Measurements from ENCODE around the gene CASQ2.

The CASQ2 gene

DNA sequence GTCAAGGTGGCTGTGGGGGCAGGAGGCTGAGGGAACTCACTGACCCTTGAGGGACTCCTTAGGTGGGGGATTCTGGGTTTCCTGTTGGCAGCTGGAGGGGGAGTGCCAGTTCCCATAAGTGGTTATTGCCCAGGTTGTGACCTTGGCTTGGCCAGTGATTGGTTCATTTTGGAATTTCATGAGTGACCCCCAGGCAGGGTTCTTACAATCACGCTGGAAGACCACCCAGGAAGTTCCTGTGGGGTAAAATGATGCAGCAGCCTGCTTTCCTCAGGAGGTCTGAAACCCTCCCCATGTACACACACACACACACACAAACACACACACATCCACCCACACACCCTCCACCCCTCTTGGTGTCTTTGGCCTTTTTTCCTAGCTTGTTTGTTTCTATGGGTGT, 109.9 kb downstream of the CASQ2 start:
- no peak for DNase-seq

DNA sequence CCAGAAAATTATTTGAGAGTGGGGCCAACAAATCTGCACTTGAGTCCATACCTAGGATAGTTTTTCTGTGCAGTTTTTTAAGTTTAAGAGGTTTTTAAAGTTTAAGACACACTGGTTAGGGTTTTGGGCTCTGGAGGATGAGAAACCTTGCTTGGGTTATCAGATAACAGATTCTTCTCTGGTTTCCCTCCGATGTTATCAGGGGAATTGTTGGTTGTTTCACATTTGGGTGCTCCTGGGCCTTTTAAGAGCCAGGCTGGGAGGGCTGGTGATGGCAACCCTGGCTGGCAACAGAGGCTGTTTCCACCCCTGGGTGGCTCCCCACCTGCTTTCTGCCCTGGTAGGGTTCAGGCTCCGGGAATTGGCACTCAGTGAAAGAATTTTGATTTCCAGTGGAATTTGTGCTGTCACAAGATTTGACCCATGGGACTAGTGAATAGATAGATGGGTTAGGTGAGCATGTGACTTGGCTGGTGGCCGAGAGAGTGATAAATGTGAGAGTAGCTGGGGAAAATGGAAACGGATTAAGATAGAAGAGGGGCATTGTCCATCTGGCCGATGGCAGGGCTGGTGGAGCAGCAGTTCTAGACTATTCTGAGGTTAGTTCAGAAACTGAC, 111.9 kb downstream of the CASQ2 start:
- no peak for DNase-seq

DNA sequence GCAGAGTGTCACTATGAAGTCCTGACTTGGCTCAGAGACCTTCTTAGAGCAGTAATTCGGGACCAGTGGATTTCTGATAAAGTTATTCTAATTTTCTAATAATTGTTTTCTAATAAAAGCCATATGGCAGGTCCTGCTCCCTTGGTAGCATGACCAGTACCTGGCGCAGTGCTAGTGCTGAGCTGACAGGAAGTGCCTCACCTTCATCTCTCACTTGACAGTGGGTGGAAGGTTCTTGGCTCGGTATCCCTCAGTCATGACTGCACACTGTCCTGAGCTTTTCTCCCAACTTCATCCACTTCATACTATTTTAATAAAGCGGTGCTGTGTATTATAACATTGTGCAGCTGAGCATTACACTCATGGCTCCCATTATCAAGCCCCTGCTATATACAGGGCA, 112.6 kb downstream of the CASQ2 start:
- DNase-seq, result no peak

DNA sequence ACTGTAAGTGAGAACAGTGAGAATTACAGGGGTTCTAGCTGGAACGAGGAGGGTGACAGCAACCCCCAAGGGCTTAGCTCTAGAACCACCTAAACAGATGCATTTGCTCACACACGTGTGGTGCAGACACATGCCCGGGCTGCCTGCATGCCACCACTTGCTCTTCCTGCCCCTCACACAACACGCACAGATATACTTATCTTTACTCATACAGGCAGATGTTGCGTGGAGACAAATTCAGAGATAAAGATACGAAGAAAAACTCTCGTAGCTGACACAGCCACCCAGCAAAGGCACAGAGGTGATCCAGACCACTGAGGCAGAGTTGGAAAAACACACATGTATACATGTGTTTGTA, 113.2 kb downstream of the CASQ2 start:
- no peak for DNase-seq

DNA sequence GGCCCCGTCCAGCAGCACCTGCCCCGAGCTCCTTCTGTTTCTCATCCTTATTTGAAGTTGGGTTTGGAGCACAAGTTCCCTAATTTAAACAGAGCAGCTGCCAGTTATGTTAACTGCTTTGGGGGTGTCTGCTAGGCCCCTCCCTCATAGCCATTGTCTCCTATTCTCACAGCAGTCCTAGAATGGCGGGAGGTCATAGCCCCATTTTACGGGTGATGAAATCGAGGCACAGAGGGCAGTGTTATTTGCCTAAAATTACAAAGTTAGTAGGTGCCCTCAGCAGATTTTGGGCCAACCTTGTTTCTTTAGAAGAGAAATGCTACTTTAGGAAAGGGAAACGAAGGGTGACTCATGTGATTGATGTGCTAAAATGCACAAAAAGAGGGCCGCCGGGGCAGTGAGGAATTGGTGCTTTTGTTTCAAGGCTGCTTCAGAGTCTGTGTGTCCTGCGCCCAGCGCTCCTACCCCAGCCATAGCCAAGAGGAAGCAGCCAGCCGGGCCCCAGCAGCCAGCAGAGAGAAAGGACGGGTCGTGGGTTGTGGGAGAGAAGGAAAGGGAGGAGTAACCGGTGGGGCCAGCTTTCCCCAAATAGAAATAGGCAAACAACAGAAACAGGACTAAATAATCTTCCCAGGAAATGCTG, 113.7 kb downstream of the CASQ2 start:
- no peak for DNase-seq

DNA sequence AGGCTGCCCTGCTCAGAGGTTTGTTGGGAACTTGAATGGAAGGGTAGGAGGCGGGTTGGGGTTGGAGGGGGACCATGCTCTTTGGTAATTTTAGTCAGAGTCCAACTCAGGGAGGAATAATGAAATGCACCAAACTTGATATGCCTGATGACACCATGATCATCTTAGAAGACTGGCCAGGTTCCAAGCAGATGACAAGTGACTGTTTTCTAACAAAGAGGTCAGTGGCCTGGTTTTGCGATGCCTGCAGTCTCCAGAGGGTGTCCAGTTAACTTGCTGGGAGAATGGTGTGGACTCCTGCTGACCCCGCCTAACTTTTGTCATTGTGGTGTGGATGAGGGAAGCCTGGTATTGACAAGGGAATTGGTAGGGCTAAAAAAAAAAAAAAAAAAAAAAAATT, 114.4 kb downstream of the CASQ2 start:
- DNase-seq, result no peak

DNA sequence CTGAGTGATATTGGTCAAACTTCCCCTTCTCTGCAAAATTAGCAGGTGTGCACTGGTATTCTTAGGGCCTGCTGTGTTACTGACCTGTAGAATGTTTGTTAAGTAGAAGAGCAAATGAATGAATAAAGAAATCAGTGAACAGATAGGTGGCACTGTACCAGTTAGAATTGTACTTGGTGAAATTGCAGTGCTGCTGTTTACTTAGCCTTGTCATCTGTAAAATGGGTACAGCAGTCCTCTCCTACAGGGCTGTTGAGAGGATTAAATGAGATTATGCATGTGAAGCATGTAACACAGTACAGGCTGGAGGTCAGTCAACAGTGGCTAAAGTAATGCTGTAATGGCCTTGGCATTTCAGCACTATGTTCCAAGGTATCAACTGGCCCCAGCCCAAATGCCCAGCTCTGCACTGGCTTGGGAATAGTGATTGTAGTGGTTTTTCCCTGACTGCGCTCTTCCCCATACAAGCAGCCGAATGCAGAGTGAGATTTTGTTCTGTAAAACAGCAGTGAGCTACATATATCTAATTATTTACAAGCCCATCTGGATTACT, 116.2 kb downstream of the CASQ2 start:
- DNase-seq, result no peak

DNA sequence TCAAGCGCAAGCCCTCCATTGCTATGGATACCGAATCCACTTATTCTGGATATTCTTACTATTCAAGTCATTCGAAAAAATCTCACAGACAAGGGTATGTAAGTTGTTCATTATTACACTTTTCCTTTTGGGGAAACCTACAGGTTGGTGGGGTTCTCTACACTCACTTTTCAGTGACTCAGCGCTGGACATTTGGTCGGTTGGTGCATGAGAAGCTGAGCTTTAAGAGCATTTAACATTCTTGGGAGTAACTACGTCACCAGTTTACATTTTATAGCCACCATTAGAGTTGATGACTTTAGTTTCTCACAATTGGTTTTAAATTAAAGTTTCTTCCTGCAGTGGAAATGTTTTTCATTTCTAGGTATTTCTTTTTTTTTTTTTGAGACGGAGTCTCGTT, 117.1 kb downstream of the CASQ2 start:
- DNase-seq, result no peak

DNA sequence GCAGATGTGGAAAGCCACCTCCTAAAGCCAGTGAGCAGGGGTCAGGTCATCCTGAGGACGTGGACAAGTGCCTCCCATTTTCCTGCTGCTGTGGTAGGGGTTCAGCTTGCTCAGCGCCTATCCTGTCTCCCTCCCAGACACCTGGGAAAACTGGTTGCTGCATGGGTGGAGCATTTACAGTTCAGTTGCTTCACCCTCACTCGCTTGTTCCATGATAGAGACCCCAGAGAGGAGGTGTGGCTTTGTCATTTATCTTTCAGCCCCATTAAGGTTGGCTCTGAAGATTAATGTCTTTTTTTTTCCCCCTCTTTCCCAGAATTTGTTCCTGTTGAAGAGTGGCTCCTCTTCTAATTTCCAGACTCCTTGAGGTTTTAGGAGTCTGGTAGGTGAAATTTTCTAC, 117.6 kb downstream of the CASQ2 start:
- DNase-seq, result no peak

Data from RPMI8226 (cell line).